Hair follicle dermal papilla cell (primary cell): ENCODE measurements around the gene RBP7. TPM values are rescaled to one million over a fixed set of nuclear protein-coding genes. Genes with fewer than 3 reads are reported as not detected.

Experiments used
- small RNA-seq: library from RNA; depleted of rRNA; stranded (forward); fragments of <200 nt; gene quantifications from one replicate; pipeline ENCODE3, GENCODE V24; 2012
- total RNA-seq: library from RNA; depleted of rRNA; stranded (reverse); fragments of >200 nt; gene quantifications from 2 replicates; pipeline ENCODE4 v1.2.3, GENCODE V29; 2012

Gene RBP7
- not detected in 2 replicates for total RNA-seq

GRCh38 chr1:9996624-9997582 lies at the start of gene RBP7:
Gene RBP7 (plus strand): TSS chr1:9997228. CDS start chr1:9997259, 31 bp downstream.

GRCh38 chr1:10032590-10033358 lies 35.7 kb downstream of the RBP7 start, which contains the start of gene UBE4B:
Gene UBE4B (plus strand): TSS chr1:10032958. CDS start chr1:10033671, 713 bp downstream.

Small RNAs within 50 kb of the gene (small RNA-seq; reads per million reads assigned to genes)
- gene MIR5697 = not detected

Other genes with a start within 250 kb of the RBP7 start
- 84.6 and 89.6 TPM in 2 replicates for gene CLSTN1, start 173.3 kb upstream of the RBP7 start, total RNA-seq
- gene CTNNBIP1, start 87.0 kb upstream of the RBP7 start, total RNA-seq = 25.0 and 27.8 TPM in 2 replicates
- gene LZIC, start 53.8 kb upstream of the RBP7 start, total RNA-seq = 32.8 TPM in 2 replicates
- gene NMNAT1, start 53.8 kb upstream of the RBP7 start, total RNA-seq = 11.5 TPM in 2 replicates
- 55.2 and 57.4 TPM in 2 replicates for gene UBE4B, start 35.7 kb downstream of the RBP7 start, total RNA-seq
- gene KIF1B, start 213.3 kb downstream of the RBP7 start, total RNA-seq = 41.4 and 46.9 TPM in 2 replicates